Measurements from ENCODE around the gene ARNT2.

GRCh38 chr15:80455668-80456442 is 51.7 kb downstream of the ARNT2 start:
- no peak for TF ChIP-seq POLR2A (IDR thresholded peaks at IDR 0.05)
- TF ChIP-seq, protein P1, sequence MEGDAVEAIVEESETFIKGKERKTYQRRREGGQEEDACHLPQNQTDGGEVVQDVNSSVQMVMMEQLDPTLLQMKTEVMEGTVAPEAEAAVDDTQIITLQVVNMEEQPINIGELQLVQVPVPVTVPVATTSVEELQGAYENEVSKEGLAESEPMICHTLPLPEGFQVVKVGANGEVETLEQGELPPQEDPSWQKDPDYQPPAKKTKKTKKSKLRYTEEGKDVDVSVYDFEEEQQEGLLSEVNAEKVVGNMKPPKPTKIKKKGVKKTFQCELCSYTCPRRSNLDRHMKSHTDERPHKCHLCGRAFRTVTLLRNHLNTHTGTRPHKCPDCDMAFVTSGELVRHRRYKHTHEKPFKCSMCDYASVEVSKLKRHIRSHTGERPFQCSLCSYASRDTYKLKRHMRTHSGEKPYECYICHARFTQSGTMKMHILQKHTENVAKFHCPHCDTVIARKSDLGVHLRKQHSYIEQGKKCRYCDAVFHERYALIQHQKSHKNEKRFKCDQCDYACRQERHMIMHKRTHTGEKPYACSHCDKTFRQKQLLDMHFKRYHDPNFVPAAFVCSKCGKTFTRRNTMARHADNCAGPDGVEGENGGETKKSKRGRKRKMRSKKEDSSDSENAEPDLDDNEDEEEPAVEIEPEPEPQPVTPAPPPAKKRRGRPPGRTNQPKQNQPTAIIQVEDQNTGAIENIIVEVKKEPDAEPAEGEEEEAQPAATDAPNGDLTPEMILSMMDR (IDR thresholded peaks at IDR 0.05) = peak; percentile 86 to 94 (median 92)
